ENCODE results near the gene ANKRD63.

ANKRD63 gene

DNA sequence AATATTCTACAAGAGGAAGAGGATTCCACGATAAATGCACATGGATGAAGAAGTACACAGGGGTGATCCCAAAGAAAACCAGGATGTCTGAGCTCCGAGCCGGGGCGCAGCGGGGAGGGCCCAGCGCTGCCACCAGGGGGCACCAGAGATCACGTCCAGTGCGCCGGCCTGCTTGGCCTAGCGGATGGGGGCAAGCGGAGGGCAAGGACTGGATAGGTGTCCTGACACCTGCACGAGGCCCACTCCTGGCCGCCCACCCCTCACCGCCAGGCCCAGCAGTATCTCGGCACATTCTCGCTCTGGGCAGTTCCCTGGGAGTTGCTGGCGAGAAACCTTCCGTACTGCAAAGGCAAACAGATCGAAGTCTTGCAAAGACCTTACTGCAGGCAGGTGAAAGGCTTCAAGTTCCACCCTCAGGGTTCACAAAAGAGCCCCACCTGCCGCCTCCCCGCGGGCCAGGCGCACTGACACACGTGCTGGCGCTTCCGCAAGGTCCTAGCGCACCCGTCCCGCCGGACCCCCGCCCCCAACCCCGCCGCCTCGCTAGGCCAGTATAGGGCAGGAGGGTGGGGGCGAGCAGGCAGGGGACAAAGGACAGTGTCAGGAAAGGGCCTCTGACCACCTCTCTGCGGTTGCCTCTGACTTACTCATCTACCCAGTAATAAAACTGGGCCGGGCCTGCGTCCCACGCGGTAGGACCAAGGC is 3.3 kb downstream of the ANKRD63 start:
- no peak for DNase-seq (ENCODE audit: low read depth)

DNA sequence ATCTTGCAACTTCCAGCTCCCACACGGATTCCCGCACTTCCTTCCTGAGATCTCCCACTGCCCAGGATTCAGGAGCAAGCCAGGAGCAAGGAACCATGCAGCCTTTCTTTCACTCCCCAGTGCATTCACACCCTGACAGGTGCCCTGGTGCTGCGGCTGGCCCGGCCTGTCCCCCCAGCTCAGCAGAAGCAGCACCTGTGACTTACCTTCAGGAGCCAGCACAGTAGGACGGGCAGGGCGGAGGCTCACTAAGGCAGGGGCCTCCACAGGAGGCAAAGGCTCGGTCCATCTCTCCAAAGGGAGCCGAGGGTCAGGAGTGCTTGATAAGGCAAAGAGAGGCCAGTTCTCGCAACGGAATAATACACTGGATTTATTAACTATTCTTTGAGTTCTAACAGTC is 4.8 kb downstream of the ANKRD63 start:
- DNase-seq (ENCODE audit: low read depth) = no peak

DNA sequence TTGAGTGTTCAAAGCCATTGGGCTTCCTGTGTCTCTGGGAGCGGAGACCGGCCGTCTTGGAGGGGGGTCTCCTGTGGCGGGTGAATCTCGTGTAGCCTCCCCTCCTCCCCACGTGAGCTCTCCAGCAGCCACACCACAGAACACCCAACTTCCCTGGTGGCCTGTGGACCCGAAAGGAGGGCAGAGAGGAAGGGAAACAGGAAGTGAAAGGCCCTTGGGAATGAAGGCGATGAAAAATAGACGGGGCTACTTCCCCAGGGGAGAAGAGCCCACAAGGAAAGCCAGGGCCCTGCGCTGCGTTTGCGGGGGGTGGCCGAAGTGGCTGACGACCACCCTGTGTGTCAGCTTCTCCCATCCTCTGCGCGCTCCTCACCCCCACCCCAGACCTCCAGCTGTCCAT is 5.4 kb downstream of the ANKRD63 start:
- DNase-seq (ENCODE audit: low read depth) = no peak

DNA sequence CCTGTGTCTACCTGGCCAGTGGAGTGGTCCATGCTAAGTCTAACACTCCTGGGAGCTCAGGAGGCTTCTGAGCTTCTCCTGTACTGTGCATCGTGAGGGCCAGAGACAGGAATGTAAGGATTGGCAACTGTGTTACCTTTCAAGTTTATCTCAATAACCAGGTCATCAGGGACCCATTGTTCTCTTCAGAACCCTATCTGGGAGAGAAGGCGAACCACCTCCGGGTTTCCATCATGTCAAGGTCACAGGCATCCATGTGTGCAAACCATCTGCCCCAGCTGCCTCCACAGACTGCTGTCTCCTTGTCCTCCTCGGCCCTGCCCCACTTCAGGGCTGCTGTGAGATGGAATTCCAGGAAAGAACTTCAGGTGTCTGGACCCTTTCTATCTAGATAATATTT is 5.9 kb downstream of the ANKRD63 start:
- no peak for DNase-seq (ENCODE audit: low read depth)

DNA sequence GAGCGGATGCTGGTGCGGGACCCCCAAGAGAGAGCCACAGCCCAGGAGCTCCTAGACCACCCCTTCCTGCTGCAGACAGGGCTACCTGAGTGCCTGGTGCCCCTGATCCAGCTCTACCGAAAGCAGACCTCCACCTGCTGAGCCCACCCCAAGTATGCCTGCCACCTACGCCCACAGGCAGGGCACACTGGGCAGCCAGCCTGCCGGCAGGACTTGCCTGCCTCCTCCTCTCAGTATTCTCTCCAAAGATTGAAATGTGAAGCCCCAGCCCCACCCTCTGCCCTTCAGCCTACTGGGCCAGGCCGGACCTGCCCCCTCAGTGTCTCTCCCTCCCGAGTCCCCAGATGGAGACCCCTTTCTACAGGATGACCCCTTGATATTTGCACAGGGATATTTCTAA is 6.9 kb downstream of the ANKRD63 start:
- no peak for DNase-seq (ENCODE audit: low read depth)

DNA sequence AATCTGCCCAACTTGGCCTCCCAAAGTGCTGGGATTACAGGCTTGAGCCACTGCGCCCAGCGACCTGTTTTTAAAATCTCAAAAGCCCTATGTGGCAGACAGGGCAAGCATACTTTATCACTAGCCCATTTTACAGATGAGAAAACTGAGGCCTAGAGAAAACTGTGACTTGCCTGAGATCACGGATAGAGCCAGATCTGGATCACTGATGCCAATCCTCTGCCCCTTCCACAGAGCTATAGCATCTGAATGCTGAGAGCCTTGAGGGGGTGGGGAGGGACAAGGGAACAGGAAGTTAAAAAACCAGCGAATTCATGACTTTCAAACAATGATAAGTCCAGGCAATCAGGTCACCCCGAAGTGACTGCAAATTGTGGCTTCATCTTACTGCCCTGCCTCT is 7.3 kb downstream of the ANKRD63 start:
- DNase-seq (ENCODE audit: low read depth) = no peak

DNA sequence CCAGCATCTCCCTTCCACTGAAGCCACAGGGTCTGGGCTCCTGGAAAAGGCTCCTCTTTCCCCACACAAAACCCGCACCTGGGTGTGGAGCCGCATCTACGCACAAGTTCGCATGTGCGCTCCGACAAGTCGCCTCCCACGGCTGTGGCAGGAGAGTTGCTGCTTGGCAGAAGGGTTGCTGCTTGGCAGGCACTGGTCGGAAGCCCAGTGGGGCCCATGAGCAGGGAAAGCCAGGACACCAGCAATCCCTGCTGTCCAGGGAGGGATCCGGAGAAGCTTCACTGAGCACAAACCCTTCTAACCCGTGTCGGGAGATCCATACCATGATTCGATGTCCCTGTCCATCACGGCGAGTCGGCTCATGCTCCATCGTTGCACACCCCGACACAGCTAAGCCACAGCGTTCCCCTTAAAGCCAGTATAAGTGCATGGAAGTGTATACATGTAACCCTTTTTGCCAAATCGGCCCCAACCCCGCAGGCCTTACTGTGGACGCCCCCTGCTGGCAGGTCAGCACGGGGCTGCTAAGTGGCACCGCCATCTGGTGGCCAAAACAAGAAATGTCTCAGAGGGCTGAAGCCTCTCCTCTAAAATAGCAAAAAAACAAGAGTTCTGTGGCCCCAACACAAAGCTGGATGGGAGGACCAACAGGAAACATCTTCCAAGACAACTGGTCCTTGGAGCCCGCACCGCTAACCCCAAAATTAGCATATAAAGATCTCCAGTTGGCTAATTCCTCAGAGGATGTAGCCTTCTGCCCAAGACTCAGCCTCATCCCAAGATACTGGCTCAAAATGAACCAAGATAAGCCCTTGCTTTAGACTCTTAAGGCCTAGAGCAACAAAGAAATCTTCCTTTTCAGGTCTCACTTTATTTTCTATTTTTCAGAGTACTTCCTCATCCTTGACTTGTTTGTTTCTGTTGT is 8.3 kb downstream of the ANKRD63 start:
- peak; percentile 76 for DNase-seq (ENCODE audit: low read depth)

DNA sequence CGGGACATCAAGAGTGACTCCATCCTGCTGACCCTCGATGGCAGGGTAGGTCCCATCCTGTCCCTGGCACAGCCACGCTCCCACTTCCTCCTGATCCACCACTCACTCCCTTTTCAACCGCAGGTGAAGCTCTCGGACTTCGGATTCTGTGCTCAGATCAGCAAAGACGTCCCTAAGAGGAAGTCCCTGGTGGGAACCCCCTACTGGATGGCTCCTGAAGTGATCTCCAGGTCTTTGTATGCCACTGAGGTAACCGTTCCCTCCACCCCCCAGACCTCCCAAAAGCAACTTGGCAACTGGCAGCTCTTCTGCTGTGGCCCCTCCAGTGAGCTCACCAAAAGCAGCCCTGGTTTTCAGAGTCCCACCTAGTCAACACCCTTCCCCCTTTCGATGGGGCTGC is 9.4 kb downstream of the ANKRD63 start:
- no peak for DNase-seq (ENCODE audit: low read depth)

DNA sequence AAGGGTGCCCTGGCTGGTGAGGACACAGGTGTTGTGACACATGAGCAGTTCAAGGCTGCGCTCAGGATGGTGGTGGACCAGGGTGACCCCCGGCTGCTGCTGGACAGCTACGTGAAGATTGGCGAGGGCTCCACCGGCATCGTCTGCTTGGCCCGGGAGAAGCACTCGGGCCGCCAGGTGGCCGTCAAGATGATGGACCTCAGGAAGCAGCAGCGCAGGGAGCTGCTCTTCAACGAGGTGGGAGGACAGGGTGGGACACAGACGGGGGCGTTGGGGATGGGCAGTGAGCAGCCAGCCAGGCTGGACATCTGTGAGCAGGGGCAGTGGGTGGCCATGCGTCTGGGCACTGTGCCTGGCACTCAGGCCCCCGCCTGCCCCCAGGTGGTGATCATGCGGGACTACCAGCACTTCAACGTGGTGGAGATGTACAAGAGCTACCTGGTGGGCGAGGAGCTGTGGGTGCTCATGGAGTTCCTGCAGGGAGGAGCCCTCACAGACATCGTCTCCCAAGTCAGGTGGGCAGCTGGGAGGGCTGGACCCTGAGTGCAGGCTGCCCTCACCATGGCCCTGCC is 10.3 kb downstream of the ANKRD63 start:
- no peak for DNase-seq (ENCODE audit: low read depth)

DNA sequence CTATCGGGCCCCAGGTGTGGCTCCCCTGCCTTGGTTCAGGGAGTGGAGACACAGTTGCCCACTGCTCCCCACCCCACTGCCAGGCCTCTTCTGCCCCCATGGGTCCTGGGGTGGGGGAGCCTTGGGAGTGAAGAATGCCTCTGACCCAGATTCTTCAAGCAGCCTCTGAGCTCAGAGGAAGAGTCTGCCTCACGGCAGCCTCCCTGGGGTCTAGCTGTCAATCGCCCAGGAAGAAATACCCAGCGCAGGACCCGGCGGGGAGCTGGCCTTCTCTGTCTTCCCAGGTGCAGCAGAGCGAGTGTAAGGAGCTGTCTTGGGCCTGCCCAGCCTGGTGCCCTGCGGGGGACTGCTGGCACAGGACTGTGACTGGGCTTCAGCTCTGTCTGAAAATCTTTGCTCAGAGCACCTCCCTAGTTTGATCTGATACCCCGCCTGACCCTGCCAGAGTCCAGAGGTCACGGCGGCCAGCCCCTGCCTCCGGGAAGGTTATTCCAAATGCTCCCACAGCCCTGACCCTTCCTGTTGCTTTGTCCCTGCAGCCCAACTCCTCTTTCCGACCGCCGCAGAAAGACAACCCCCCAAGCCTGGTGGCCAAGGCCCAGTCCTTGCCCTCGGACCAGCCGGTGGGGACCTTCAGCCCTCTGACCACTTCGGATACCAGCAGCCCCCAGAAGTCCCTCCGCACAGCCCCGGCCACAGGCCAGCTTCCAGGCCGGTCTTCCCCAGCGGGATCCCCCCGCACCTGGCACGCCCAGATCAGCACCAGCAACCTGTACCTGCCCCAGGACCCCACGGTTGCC is 11.0 kb downstream of the ANKRD63 start:
- DNase-seq (ENCODE audit: low read depth) = no peak

DNA sequence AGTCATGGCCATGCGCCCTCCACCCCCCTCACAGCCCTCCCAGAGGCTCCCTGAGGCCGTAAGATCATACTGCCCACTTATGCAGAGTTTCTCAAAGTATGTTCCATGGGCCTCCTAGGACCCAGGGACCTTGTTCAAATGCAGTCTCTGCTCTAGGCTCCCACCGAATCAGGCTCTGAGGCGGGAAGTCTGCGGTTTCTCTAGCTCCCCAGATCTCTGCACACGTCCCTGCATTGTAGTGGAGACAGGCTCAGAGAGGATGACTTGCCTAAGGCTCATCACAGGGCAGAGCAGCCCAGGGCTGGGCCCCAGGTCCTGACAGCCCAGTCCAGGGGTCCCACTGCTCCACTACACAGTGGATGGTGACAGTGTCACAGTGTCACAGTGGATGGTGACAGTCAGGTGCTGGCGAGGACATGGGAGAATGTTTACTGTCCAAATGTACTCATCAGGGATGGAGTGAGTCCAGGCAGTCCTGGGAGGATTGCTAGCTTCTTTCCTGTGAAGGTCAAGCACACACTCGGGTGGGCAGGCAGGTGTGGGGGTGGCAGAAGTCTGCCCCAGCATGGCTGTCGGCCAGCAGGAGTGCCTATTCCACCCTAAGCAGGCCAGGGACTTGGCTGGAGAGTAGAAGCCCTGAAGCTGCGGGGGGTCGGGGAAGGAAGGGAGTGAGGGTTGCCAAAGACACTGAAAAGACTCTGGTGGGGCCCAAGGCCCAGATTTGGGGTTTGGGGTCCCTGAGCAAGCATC is 12.4 kb downstream of the ANKRD63 start:
- no peak for DNase-seq (ENCODE audit: low read depth)

DNA sequence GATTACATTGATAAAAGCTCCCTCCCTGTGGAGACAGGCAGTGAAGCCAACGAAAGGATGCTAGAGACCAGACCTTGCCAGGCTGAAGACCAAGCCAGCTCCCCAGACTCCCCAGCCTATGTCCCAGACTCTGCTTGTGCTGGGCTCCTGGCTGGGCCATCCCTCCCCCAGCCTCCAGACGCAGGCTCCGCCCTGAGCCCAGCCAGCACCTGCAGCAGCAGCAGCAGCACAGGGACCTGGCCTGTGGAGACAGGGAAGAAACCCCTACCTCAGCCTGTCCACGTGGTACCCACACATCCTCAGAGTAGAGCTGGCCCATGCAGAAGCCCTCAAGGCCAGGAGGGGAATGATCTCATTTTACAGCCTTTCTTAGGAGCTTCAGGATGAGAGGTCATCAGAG is 13.3 kb downstream of the ANKRD63 start:
- no peak for DNase-seq (ENCODE audit: low read depth)

DNA sequence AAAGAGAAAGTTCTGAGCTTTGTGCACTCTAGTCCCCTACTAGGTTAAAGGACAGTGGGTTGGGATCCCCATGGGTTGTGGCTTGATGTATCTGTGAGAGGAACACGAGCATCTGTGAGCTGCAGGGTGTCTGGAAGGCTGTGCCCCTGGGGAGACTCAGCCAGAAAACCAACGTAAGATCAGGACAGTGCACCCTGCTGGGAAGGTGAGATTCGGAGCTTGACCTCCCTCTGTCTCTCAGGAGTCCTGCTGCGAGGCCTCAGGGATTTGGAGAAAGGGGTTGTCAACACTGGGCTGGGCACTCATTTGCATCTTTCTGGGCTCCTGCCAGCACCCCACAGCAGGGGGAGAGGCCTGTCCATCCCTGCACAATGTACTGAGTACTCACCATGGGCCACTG is 15.2 kb downstream of the ANKRD63 start:
- DNase-seq (ENCODE audit: low read depth) = no peak

DNA sequence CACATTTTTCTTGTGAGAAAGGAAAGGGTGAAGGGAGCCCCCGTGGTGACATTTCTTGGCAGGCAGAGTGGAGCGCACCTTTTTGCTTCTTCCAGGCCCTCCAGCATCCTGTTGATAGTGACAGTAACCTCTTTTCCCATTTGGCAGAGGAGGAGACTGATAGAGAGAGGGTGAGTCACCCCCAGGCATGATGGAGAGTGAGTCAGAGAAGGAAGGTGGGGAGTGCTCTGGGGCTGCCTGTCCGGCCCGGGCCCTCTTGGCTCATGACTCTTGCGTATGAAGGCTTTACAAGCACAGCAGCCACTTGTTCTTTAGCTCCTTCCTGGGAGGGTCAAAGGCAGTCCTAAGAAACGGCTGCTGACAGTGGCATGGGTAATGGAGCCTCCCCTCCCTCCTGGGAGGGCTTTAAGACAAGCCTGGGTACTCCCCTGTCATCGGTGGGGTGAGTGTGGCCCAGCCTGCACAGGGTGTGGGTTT is 16.0 kb downstream of the ANKRD63 start:
- peak; percentile 98 for DNase-seq (ENCODE audit: low read depth)

DNA sequence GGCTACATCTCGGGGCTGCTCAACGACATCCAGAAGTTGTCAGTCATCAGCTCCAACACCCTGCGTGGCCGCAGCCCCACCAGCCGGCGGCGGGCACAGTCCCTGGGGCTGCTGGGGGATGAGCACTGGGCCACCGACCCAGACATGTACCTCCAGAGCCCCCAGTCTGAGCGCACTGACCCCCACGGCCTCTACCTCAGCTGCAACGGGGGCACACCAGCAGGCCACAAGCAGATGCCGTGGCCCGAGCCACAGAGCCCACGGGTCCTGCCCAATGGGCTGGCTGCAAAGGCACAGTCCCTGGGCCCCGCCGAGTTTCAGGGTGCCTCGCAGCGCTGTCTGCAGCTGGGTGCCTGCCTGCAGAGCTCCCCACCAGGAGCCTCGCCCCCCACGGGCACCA is 17.0 kb downstream of the ANKRD63 start:
- DNase-seq (ENCODE audit: low read depth) = no peak

DNA sequence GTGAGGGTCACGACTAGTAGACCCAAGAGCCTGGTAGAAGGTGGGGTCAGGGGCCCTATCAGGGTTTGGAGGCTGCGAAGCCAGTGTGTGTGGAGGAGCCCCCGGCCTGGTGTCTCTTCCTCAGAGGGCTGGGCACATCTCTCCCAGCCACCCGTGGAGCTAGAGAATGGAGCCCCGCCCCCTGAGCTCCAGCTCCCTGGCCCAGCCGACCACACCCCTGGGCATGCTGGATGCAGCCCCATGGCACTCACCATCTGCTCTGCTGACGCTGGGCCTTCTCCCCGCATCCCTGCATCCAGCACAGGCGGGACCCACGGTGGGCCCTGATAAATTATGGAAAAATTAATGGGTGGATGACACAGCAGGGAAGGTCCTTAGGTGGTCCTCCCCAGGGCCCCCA is 17.5 kb downstream of the ANKRD63 start:
- no peak for DNase-seq (ENCODE audit: low read depth)

DNA sequence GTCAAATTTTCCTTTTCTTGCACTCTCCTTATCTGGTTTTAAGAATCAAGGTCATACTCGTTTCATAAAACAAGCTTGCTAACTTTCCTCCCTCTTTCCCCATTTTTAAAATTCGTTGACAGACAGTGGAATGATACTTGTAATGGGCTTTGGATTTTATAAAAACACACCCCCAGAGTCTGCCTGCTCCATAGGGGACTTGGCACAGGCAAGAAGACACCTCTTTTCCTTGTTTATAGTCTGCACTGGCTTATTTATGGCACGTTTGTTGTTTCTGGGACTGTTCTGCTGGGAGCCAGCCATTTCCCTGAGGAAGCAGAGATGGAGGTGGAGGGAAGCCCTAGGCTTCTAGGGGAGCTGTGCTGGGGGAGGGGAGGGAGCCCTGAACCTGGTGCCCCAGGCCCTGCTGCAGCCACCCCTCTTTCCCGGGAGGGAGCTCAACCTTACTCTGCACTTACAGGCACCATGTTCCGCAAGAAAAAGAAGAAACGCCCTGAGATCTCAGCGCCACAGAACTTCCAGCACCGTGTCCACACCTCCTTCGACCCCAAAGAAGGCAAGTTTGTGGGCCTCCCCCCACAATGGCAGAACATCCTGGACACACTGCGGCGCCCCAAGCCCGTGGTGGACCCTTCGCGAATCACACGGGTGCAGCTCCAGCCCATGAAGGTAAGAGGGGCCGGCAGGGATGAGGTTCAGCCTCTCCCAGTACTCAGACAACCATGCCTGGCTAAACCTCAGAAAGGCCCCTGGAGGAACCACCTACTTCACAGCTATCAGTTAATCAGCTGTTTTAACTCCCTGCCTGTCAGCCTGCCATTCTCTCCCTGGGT is 18.3 kb downstream of the ANKRD63 start:
- DNase-seq (ENCODE audit: low read depth) = no peak

DNA sequence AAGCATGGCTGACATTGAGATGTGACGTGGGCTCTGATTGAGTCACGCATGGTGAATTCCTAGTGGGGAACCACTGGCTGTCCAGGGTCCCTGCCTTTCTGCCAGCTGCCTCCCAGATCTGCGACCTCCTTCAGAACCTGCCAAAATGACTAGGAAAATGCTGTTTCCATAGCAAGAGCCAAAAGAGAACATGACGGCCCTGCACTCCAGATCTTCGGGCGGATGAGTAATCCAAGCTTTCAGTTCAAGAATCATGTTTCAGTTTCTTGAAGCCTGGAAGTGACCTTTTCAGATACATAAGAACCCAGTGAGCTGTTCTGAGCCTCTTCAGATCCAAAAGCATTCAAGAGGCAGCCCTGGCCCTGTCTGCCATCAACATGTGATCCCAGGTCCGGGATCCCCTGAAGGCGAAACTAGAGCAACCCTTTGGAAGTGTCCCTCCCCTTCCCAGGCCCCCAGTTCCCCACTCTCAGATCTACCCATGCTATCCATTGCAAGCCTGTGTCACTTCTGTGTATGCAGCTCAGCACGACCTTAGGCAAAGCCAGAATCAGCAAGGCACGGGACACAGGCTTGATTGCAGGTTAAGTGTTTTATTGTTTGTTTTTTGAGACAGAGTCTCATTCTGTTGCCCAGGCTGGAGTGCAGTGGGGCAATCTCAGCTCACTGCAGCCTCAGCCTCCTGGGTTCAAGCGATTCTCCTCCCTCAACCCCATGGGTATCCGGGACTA is 19.7 kb downstream of the ANKRD63 start:
- DNase-seq (ENCODE audit: low read depth) = peak; percentile 88

DNA sequence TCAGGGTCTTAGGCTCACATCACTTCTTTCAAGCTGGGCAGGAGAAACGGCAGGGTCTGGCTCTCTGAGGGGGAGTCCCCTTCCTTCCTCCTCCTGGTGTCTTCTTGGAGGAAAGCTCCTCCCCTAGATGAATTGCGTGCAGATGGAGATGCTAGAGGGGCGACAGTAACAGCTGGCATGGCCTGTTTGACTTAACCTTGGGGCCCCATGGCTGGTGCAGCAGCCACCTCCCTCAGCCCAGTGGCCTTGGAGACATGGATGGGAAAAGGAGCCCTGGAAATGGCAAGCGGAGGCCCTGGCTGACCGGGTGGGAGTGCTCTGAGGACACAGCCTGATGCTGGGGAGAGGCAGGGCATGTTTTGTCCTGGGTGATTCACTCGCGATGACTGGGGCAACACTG is 23.8 kb downstream of the ANKRD63 start:
- DNase-seq (ENCODE audit: low read depth) = no peak

DNA sequence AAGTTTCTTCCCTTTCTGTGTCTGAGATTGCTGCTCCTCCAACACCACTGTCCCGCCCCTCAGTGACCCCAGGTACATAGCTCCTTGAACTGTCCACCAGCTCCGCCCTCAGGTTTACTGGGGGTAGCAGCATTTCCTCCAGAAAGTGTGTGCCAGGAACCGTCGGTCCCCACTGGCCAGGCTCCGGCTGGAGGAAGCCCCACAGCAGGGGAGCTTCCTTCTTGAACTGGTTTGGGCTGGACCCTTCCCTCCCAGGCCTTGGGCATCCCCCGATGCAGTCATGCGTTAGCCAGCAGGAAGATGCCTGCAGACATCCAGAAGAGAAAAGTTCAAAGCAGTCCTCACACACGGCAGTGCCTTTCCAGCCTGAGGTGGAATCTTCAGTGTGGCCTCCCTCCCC is 24.3 kb downstream of the ANKRD63 start:
- DNase-seq (ENCODE audit: low read depth) = no peak

Data from iris pigment epithelial cell (primary cell).